ENCODE results near the gene EEIG2. TPM values are rescaled to one million over a fixed set of nuclear protein-coding genes. Genes with fewer than 3 reads are reported as not detected.
A peak's percentile ranks its signal among the peaks of the same experiment; 100 is the strongest.
"Not testable (repeated sequence)": the region's sequence is repeated elsewhere in the genome, so short reads cannot be mapped to it uniquely, and the experiment has no call there.

The EEIG2 gene
- 16.1 and 16.7 TPM in 2 replicates for total RNA-seq (2014; rRNA removed)
- polyA plus RNA-seq (2012), result 2.7 TPM

DNA sequence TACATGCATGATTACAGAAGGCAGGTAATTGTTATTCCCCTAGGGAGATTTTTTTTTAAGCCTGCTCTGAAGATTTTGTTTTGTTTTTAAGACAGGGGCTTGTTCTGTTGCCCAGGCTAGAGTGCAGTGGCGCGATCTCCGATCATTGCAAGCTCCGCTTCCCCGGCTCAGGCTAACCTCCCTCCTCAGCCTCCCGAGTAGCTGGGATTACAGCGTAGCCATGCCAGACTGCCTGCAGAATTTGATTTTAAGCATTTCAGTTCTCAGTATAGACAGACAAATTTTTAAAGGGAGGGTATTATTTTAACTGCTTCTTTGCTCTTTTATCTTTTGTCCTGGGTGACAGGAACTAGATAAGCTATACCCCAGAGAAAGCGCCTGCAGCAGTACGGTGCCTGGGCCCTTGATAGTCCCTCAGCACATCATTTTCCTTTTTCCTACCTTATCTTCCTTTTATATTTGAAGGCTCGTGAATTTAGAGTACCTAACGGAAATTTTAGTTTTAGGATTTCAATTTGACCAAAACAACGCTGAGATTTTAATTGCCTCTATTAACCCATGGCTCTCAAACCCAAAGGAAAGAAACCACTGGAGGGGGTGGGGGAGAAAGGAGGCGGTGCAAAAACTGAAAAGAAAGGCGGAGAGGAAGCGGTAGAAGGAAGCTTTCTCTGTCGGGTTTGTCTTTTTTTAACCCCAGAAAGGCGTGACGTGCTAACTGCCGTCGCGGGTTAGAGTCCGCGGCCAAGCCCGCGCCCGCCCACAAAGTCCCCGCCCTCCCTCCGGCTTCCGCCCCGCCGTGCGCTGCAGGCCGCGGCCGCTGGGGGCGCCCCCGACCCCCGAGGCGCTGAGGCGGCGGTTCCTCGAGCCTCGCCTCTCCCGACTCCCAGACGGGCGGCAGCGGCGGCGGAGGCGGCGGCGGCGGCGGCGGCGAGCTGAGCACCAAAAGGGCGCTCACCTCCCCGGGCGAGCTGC, at the start of gene EEIG2:
TSS of gene EEIG2 (plus strand) at position 886 of the 972 bp plus-strand sequence. CDS start 329 bp downstream, outside the sequence.
- DNase-seq (ENCODE audit: low read depth), result peak; percentile 86

DNA sequence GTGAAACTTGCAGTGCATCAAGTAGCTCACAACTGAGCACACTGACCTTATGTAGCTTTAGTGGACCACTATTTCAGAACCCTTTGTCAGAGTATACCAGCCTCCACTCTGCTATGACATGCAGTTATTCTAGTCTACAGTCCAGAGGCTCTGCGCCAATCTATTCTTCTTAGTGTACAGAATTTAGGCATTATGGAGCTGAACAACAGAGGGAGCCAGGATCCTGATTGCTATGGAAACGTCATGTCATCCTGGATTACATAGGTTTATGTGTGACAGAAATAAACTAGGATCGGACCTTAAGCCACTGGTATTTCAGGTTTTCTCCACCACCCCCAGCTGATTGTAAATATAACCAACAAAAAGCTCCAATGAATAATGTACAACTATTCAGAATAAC, 48.1 kb upstream of the EEIG2 start:
- DNase-seq (ENCODE audit: low read depth), result no peak

DNA sequence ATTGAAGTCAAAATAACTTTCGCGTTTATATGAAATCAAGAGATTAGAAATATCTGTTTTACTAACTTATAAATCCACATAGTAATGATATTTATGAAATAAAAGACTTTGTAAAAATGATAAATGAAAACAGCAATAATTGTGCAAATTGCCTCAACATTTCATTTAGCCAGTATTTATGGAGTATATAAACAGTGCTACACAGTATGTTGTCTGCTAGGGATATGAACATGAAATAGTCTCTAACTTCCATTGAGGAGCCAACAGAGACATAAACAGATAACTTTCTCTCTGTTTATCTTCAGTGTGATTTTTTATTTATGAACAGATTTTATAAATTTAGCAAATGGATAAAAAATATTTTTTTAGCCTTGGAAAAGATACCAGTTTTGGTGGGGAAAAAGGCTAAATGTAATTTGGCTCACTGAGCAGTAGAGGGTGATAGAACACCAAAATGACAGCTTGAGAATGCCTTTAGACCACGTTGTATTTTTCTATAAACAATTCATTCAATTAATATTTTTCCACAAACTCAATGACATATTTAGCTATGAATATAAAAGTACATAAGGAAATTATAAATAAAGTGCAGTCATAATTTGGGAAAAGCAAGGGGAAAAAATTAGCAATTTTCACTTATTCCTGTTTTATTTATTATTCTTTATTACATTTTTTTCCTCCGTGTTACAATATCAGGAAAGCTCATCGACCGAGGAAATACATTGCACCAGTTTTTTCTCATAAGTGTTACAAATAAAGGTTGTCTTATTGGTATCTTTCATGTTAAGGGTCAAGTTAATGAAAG, 47.5 kb upstream of the EEIG2 start:
- peak; percentile 23 for DNase-seq (ENCODE audit: low read depth)

DNA sequence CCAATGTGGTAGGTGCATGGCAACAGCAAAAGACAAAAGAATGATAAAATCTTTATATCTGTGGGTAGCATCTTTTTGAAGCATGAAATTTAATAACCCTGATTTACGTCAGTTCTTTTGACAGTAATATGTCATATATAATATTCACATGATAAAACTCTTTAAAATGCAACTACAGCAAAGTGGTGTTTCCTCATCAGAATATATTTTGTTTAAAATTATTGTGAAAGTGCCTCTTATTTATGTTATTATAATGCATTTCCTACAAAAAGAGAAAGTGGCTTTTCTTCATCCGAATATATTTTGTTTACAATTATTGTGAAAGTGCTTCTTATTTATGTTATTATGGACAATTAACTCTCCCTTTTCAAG, 46.9 kb upstream of the EEIG2 start:
- no peak for DNase-seq (ENCODE audit: low read depth)

DNA sequence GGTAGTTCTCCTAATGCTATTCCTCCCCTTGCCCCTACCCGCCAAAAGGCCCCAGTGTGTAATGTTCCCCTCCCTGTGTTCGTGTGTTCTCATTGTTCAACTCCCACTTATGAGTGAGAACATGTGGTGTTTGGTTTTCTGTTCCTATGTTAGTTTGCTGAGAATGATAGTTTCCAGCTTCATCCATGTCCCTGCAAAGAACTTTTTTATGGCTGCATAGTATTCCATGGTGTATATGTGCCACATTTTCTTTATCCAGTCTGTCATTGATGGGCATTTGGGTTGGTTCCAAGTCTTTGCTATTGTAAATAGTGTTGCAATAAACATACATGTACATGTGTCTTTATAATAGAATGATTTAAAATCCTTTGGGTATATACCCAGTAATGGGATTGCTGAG, 46.0 kb upstream of the EEIG2 start:
- DNase-seq (ENCODE audit: low read depth), result not testable (repeated sequence)

DNA sequence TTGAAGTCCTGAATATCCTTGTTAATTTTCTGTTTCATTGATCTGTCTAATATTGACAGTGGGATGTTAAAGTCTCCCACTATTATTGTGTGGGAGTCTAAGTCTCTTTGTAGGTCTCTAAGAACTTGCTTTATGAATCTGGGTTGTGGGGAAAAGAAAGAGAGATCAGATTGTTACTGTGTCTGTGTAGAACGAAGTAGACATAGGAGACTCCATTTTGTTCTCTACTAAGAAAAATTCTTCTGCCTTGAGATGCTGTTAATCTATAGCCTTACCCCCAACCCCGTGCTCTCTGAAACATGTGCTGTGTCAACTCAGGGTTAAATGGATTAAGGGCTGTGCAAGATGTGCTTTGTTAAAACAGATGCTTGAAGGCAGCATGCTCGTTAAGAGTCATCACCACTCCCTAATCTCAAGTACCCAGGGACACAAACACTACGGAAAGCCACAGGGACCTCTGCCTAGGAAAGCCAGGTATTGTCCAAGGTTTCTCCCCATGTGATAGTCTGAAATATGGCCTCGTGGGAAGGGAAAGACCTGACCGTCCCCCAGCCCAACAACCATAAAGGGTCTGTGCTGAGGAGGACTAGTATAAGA, 42.5 kb upstream of the EEIG2 start:
- DNase-seq (ENCODE audit: low read depth), result not testable (repeated sequence)

DNA sequence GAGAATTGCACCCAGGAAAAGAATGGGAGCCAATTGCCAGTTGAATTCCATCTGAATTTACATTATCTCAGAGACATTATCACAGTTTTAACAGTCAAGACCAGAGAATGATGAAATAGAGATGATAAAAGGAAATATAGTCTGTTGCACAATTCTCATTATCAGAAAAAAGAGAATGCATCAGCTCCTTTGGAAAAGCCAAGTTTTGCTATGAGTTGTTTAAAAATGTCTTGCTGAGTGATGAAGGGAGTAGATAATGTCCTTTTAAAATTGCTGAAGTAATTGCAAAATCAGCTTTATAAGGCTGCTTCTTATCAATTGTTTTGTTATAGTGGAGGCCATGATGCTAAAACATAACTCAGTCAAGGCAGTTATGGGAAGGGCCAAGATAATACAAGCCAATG, 37.9 kb upstream of the EEIG2 start:
- no peak for DNase-seq (ENCODE audit: low read depth)

DNA sequence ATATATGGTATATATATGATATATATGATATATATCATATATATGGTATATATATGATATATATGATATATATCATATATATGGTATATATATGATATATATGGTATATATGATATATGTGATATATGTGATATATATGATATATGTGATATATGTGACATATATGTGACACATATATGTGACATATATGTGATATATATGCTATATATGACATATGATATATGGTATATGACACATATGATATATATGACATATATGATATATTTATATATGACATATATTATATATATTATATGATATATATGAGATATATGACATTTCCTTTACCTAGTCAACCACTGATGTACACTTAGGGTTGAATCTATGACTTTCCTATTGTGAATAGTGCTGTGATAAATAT, 36.1 kb upstream of the EEIG2 start:
- no peak for DNase-seq (ENCODE audit: low read depth)

DNA sequence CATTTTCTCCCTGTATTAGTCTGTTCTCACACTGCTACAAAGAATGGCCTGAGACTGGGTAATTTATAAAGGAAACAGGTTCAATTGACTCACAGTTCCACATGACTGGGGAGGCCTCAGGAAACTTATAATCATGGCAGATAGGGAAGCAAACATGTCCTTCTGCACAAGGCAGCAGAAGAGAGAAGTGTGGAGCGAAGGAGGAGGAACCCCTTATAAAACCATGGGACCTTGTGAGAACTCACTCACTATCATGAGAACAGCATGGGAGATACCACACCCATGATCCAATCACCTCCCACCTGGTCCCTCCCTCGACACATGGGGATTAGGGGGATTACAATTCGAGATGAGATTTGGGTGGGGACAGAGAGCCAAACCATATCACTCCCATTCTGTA, 35.2 kb upstream of the EEIG2 start:
- no peak for DNase-seq (ENCODE audit: low read depth)

DNA sequence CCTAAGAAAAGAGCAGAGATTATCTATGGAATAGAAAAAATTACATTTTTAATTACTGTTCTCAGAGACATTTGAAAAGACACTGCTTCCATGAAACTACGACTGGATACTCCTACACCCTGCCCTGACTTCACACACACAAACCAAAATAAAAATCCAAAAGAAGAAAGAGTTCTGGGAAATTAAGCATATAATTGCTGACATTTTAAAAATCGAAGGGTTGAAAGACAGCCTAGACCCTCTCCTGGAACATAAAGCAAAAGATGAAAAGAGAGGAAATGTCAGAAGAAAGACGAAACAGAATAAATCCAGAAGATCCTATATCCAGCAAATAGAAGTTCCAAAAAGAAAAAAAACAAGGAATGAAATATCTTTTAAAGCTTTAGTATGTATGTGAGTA, 32.8 kb upstream of the EEIG2 start:
- no peak for DNase-seq (ENCODE audit: low read depth)

DNA sequence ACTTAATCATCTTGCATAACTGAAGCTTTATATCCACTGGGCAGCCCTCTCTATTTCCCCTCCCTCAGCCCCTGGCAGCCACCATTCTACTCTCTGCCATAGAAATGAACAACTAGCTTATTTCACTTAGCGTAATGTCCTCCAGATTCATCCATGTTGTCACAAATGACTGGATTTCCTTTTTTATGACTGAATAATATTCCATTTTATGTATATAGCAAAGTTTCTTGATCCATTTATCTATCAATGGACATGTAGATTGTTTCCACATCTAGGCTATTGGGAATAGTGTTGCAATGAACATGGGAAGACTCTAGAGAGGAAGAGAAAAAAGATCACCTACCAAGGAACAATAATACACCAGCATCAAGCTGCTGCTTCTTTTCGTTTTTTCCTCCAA, 32.1 kb upstream of the EEIG2 start:
- DNase-seq (ENCODE audit: low read depth), result no peak

DNA sequence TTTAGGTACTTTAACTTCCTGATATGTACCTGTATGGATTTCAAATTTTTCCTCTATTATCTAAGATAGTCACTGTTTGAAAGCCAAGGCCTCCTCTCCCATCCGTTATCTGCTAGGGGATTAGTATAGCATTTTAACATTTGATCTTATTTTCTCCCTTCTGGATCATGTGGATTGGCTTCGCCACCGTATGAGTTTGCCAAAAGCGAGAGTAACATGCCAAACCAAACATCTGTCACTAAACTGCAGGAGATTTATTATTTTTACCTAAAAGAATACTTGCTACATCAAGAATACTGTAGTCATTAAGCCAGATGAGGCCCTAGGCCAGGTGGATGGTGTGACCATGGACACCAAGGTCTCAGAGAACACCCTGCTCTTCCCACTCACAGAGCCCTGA, 28.5 kb upstream of the EEIG2 start:
- no peak for DNase-seq (ENCODE audit: low read depth)

DNA sequence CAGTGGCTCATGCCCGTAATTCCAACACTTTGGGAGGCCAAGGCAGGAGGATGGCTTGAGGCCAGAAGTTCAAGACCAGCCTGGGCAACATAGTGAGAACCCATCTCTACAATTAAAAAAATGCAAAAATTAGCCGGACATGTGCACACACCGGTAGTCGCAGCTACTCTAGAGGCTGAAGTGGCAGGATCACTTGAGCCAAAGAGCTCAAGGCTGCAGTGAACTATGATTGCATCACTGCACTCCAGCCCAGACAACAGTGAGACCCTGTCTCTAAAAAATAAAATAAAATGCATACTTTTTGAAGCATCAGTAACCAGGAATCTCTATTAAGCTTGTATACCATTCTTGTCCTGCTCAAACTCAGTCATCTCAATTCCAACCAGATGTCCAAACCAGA, 27.2 kb upstream of the EEIG2 start:
- no peak for DNase-seq (ENCODE audit: low read depth)

DNA sequence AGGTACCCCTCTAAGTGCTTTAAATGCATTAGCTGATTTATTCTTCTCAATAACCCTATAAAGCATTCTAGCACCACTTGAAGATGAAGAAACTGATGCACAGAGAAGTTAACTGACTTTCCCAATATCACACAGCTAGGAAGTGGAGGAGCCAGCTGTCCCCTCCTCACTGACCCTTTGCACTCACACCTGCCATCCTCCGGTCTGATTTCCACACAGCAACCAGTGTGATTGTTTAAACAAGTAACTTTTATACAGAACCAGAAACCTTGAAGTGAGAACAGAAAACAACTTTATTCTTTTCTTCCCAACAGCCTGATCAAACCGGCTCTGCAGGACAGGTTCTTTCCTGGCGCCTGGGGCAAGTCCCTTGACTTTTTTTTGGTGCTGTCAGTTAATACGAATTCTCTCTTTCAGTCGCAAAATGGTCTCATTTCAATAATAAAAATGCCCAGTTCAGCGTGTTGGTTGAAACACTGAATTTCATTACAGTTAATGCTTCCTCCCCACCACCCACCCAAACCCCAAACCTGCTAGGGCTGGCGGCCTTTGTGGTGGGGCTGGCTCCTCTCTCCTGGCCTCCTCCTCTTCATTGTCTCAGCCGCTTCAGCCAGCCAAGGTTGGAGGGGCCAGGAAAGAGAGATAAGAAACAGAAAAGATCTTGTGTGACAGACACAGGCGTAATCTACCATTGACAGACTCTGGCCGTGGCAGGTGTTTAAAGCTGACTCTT, 26.4 kb upstream of the EEIG2 start:
- DNase-seq (ENCODE audit: low read depth), result peak; percentile 13

DNA sequence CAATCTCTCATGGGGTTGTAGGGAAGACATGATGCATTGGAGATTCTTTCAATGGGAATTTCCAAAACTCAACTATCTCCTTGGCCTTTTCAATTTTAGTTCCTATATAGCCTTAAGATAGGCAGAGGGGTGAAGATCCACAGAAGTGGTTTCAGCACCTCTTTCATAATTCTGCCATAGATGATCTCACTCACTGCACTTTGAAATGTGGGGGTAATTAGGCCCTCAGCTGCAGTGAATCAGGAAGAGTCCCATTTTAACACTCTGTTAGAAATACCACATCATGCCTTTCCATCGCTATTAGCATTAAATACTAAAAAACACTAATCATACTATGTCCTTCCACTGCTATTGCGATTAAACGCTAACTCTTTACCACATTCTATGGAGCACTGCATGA, 25.1 kb upstream of the EEIG2 start:
- no peak for DNase-seq (ENCODE audit: low read depth)

DNA sequence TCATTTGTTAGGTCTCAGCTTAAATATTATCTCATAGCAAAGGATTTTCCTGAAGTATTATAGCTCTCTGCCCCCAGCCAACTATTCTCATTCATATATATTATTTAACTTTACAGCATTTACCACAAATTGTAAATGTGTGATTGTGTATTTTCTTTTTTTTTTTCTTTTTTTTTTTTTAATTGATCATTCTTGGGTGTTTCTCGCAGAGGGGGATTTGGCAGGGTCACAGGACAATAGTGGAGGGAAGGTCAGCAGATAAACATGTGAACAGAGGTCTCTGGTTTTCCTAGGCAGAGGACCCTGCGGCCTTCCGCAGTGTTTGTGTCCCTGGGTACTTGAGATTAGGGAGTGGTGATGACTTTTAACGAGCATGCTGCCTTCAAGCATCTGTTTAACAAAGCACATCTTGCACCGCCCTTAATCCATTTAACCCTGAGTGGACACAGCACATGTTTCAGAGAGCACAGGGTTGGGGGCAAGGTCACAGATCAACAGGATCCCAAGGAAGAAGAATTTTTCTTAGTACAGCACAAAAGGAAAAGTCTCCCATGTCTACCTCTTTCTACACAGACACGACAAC, 24.5 kb upstream of the EEIG2 start:
- DNase-seq (ENCODE audit: low read depth), result not testable (repeated sequence)

DNA sequence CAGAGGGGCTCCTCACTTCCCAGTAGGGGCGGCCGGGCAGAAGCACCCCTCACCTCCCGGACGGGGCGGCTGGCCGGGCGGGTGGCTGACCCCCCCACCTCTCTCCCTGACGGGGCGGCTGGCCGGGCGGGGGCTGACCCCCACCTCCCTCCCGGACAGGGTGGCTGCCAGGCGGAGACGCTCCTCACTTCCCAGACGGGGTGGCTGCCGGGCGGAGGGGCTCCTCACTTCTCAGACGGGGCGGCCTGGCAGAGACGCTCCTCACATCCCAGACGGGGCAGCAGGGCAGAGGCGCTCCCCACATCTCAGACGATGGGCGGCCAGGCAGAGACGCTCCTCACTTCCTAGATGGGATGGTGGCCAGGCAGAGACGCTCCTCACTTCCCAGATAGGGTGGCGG, 23.9 kb upstream of the EEIG2 start:
- DNase-seq (ENCODE audit: low read depth), result not testable (repeated sequence)

DNA sequence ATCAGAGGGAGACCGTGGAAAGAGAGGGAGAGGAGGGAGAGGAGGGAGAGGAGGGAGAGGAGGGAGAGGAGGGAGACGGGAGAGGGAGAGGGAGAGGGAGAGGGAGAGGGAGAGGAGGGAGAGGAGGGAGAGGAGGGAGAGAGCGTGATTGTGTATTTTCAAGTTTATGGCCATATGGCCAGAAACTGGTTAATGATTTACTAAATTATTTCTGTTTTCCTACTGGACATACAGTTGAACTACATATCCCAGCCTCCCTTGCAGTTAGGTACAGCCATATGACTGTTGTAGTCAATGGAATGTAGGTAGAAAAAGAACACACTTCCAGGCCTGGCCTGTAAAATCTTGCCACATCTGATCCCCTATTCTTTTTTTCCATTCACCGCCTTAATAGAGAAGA, 23.1 kb upstream of the EEIG2 start:
- not testable (repeated sequence) for DNase-seq (ENCODE audit: low read depth)

DNA sequence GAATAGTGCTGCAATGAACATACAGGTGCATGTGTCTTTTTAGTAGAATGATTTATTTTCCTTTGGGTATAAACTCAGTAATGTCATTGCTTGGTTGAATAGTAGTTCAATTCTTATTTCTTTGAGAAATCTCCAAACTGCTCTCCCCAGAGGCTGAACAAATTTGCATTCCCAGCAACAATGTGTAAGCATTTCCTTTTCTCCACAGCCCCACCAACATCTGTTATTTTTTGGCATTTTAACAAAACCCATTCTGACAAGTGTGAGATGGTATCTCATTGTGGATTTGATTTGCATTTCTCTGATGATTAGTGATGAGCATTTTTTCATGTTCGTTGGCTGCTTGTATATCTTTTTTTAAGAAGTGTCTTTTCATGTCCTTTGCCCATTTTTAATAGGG, 21.9 kb upstream of the EEIG2 start:
- no peak for DNase-seq (ENCODE audit: low read depth)

DNA sequence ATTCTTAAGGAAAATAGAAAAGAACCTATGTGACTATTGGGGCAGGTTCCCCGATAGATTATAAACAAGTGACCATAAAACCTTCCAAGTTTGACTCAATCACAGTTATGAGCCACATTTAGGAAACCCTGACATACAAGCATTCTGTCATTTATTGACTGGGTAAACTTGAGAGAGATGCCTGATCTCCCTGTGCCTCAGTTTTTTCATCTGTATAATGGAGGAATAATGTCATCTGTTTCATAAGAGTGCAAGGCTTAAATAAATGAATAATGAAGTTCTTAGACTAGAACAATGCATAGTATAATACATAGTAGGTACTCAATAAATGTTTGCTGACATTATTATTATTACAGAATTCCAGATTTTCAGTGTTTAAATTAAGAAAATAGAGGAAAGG, 18.9 kb upstream of the EEIG2 start:
- DNase-seq (ENCODE audit: low read depth), result no peak

DNA sequence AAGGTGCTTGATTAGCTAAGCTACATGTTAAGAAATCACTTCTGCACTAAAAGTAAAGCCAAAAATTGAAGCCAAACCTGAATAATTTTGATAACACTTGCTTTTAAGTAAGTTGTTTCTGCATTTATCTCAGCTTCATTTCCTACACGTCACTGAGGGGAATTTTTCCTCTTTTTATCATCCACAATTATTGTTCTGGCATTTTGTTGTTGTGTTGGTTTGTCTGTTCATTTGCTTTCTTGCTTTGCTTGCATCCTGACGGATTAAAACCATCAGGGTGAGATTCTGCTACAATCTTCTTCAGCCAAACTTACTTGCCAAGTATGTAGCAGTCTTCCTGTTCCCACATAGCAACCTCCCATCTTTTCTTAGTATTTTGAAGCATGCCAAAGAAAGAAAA, 18.0 kb upstream of the EEIG2 start:
- DNase-seq (ENCODE audit: low read depth), result no peak

Data from LHCN-M2 (cell line).